ENCODE data around the gene PEX19. TPM values are rescaled to one million over a fixed set of nuclear protein-coding genes. Genes with fewer than 3 reads are reported as not detected.

Gene PEX19
- polyA plus RNA-seq (2013) = 26.3 and 26.6 TPM in 2 replicates

GRCh38 chr1:160284782-160285344 lies at the start of gene PEX19:
Gene PEX19, minus strand, starts transcription at chr1:160285133. Its CDS starts 9 bp downstream, at chr1:160285124.
- no peaks in the 10 kb centered on the region for H3K27me3 ChIP-seq (ENCODE audit: insufficient read depth, low read length)
- H3K4me1 ChIP-seq (ENCODE audit: control insufficient read depth in 1 of 2, insufficient read depth in 2 of 2, low read length in 2 of 2) = peaks cover 4 to 5% of the 10 kb centered on the region in 2 experiments
- H3K36me3 ChIP-seq (ENCODE audit: control insufficient read depth in 1 of 2, insufficient read depth in 2 of 2, low read length in 2 of 2) = peaks cover 16 to 31% of the 10 kb centered on the region in 2 experiments
- peak within 1 kb of the TSS; percentile 57 for H2BK5ac ChIP-seq (ENCODE audit: low read depth, low read length, poor library complexity)
- peak within 1 kb of the TSS; percentile 82 for H3K4me3 ChIP-seq (ENCODE audit: low read depth, low read length)
- peak within 1 kb of the TSS; percentile 88 for H3K9ac ChIP-seq (ENCODE audit: low read length)
- peak within 1 kb of the TSS; percentile 35 for H2BK120ac ChIP-seq (ENCODE audit: insufficient read depth, low read length, poor library complexity)
- H4K91ac ChIP-seq (ENCODE audit: low read depth, low read length) = peak within 1 kb of the TSS; percentile 65
- no peak within 1 kb of the TSS for H2BK12ac ChIP-seq (ENCODE audit: low read length)
- peaks cover 5% of the 10 kb centered on the region for H3K79me2 ChIP-seq (ENCODE audit: control insufficient read depth, insufficient read depth, low read length, poor library complexity)
- H2AK5ac ChIP-seq (ENCODE audit: low read length) = peak within 1 kb of the TSS; percentile 1
- H3K27ac ChIP-seq (ENCODE audit: low read depth, low read length) = peak within 1 kb of the TSS; percentile 32
- peak within 1 kb of the TSS; percentile 75 for H3K14ac ChIP-seq (ENCODE audit: low read length)
- WGBS (ENCODE audit: extremely low coverage, insufficient coverage, insufficient read length) = no CpG with 5 or more reads among the region's 27 CpGs
- peaks cover 5% of the 10 kb centered on the region for H3K79me1 ChIP-seq (ENCODE audit: low read length)
- DNase-seq = peak; percentile 89 to 96
- no peak within 1 kb of the TSS for H3K23ac ChIP-seq (ENCODE audit: low read length)
- H4K12ac ChIP-seq (ENCODE audit: low read depth, low read length) = peak within 1 kb of the TSS; percentile 80
- H3K9me3 ChIP-seq (ENCODE audit: insufficient read depth, low read depth, low read length) = no peaks in the 10 kb centered on the region
- peak within 1 kb of the TSS; percentile 63 for H3K4me2 ChIP-seq (ENCODE audit: low read length)
- H2AFZ ChIP-seq (ENCODE audit: insufficient read depth, low read length, poor library complexity) = peak within 1 kb of the TSS; percentile 79
- H3K18ac ChIP-seq (ENCODE audit: low read length) = peak within 1 kb of the TSS; percentile 66
- peak within 1 kb of the TSS; percentile 97 for H4K8ac ChIP-seq (ENCODE audit: low read depth, low read length)
- peak within 1 kb of the TSS; percentile 57 for H3K4ac ChIP-seq (ENCODE audit: low read depth, low read length)

- Histone ChIP-seq H3K4me1 (ENCODE audit: control insufficient read depth in 1 of 2, insufficient read depth in 2 of 2, low read length in 2 of 2) (no peaks in the 10 kb centered on the region), H3K23ac (ENCODE audit: low read length) (no peak overlapping the region), H3K27me3 (ENCODE audit: insufficient read depth, low read length) (no peaks in the 10 kb centered on the region), H2AK5ac (ENCODE audit: low read length) (no peak overlapping the region), H4K12ac (ENCODE audit: low read depth, low read length) (no peak overlapping the region), H2BK120ac (ENCODE audit: insufficient read depth, low read length, poor library complexity) (no peak overlapping the region), H2BK5ac (ENCODE audit: low read depth, low read length, poor library complexity) (no peak overlapping the region), H2AFZ (ENCODE audit: insufficient read depth, low read length, poor library complexity) (no peak overlapping the region), H3K4ac (ENCODE audit: low read depth, low read length) (no peak overlapping the region), H3K14ac (ENCODE audit: low read length) (no peak overlapping the region), H3K27ac (ENCODE audit: low read depth, low read length) (no peak overlapping the region), H2BK12ac (ENCODE audit: low read length) (no peak overlapping the region), H4K8ac (ENCODE audit: low read depth, low read length) (no peak overlapping the region), H3K9ac (ENCODE audit: low read length) (no peak overlapping the region), H3K4me3 (ENCODE audit: low read depth, low read length) (no peak overlapping the region), H3K18ac (ENCODE audit: low read length) (no peak overlapping the region), H3K79me2 (ENCODE audit: control insufficient read depth, insufficient read depth, low read length, poor library complexity) (no peaks in the 10 kb centered on the region), H4K91ac (ENCODE audit: low read depth, low read length) (no peak overlapping the region), H3K36me3 (ENCODE audit: control insufficient read depth in 1 of 2, insufficient read depth in 2 of 2, low read length in 2 of 2) (peaks cover 31 to 46% of the 10 kb centered on the region in 2 experiments), H3K79me1 (ENCODE audit: low read length) (no peaks in the 10 kb centered on the region), H3K9me3 (ENCODE audit: insufficient read depth, low read depth, low read length) (no peaks in the 10 kb centered on the region), H3K4me2 (ENCODE audit: low read length) (no peak overlapping the region)
- no peak for DNase-seq
Measured at GRCh38 chr1:160332516-160332915, 47.6 kb upstream of the PEX19 start.

GRCh38 chr1:160330119-160330518 lies 45.2 kb upstream of the PEX19 start:
- no peaks in the 10 kb centered on the region for H3K27me3 ChIP-seq (ENCODE audit: insufficient read depth, low read length)
- no peak overlapping the region for H3K18ac ChIP-seq (ENCODE audit: low read length)
- DNase-seq = no peak

GRCh38 chr1:160328184-160328583 lies 43.3 kb upstream of the PEX19 start:
- no CpG with 5 or more reads among the region's 8 CpGs for WGBS (ENCODE audit: extremely low coverage, insufficient coverage, insufficient read length)
- Histone ChIP-seq H3K4me2 (ENCODE audit: low read length) (no peak overlapping the region), H3K36me3 (ENCODE audit: control insufficient read depth in 1 of 2, insufficient read depth in 2 of 2, low read length in 2 of 2) (peaks cover 45 to 54% of the 10 kb centered on the region in 2 experiments), H3K79me1 (ENCODE audit: low read length) (no peaks in the 10 kb centered on the region), H3K27me3 (ENCODE audit: insufficient read depth, low read length) (no peaks in the 10 kb centered on the region), H2BK12ac (ENCODE audit: low read length) (no peak overlapping the region), H3K9me3 (ENCODE audit: insufficient read depth, low read depth, low read length) (no peaks in the 10 kb centered on the region), H3K23ac (ENCODE audit: low read length) (no peak overlapping the region), H3K27ac (ENCODE audit: low read depth, low read length) (no peak overlapping the region), H4K8ac (ENCODE audit: low read depth, low read length) (no peak overlapping the region), H2AFZ (ENCODE audit: insufficient read depth, low read length, poor library complexity) (no peak overlapping the region), H2BK5ac (ENCODE audit: low read depth, low read length, poor library complexity) (no peak overlapping the region), H3K4ac (ENCODE audit: low read depth, low read length) (no peak overlapping the region), H3K14ac (ENCODE audit: low read length) (no peak overlapping the region), H4K12ac (ENCODE audit: low read depth, low read length) (no peak overlapping the region), H2BK120ac (ENCODE audit: insufficient read depth, low read length, poor library complexity) (no peak overlapping the region), H3K79me2 (ENCODE audit: control insufficient read depth, insufficient read depth, low read length, poor library complexity) (no peaks in the 10 kb centered on the region), H3K4me3 (ENCODE audit: low read depth, low read length) (no peak overlapping the region), H3K4me1 (ENCODE audit: control insufficient read depth in 1 of 2, insufficient read depth in 2 of 2, low read length in 2 of 2) (no peaks in the 10 kb centered on the region), H3K9ac (ENCODE audit: low read length) (no peak overlapping the region), H3K18ac (ENCODE audit: low read length) (no peak overlapping the region), H4K91ac (ENCODE audit: low read depth, low read length) (no peak overlapping the region), H2AK5ac (ENCODE audit: low read length) (no peak overlapping the region)
- no peak for DNase-seq

More at GRCh38 chr1:160330119-160330518, 45.2 kb upstream of the PEX19 start:
- Histone ChIP-seq H3K79me2 (ENCODE audit: control insufficient read depth, insufficient read depth, low read length, poor library complexity) (no peaks in the 10 kb centered on the region), H3K9me3 (ENCODE audit: insufficient read depth, low read depth, low read length) (no peaks in the 10 kb centered on the region), H3K9ac (ENCODE audit: low read length) (no peak overlapping the region), H3K4ac (ENCODE audit: low read depth, low read length) (no peak overlapping the region), H3K14ac (ENCODE audit: low read length) (no peak overlapping the region), H2AK5ac (ENCODE audit: low read length) (no peak overlapping the region), H4K91ac (ENCODE audit: low read depth, low read length) (no peak overlapping the region), H4K8ac (ENCODE audit: low read depth, low read length) (no peak overlapping the region), H3K4me3 (ENCODE audit: low read depth, low read length) (no peak overlapping the region), H3K23ac (ENCODE audit: low read length) (no peak overlapping the region), H2BK120ac (ENCODE audit: insufficient read depth, low read length, poor library complexity) (no peak overlapping the region), H2AFZ (ENCODE audit: insufficient read depth, low read length, poor library complexity) (no peak overlapping the region), H4K12ac (ENCODE audit: low read depth, low read length) (no peak overlapping the region), H3K4me2 (ENCODE audit: low read length) (no peak overlapping the region), H3K79me1 (ENCODE audit: low read length) (no peaks in the 10 kb centered on the region), H2BK5ac (ENCODE audit: low read depth, low read length, poor library complexity) (no peak overlapping the region), H2BK12ac (ENCODE audit: low read length) (no peak overlapping the region), H3K4me1 (ENCODE audit: control insufficient read depth in 1 of 2, insufficient read depth in 2 of 2, low read length in 2 of 2) (no peaks in the 10 kb centered on the region), H3K27ac (ENCODE audit: low read depth, low read length) (no peak overlapping the region), H3K36me3 (ENCODE audit: control insufficient read depth in 1 of 2, insufficient read depth in 2 of 2, low read length in 2 of 2) (peaks cover 36 to 55% of the 10 kb centered on the region in 2 experiments)
